Fibroblast of lung (primary cell): ENCODE measurements around the gene KRT2. TPM values are rescaled to one million over a fixed set of nuclear protein-coding genes. Genes with fewer than 3 reads are reported as not detected.

Source experiments
- DNase-seq, 2 donors: peaks; one replicate each; pipeline versions ENCODE4 v3.0.0 to v3.0.0-alpha.2; 2010; ENCODE audit warnings: low read depth in 2 of 2
- H2AFZ ChIP-seq: 2 replicates; pipeline ENCODE4 v1.5.1; 2012; ENCODE audit warnings: low read length, control low read depth, inconsistent platforms
- H3K27ac ChIP-seq: 2 replicates; pipeline ENCODE4 v1.5.1; 2011; ENCODE audit warnings: low read length, control low read depth; ENCODE audit not compliant: insufficient read depth
- H3K27me3 ChIP-seq: 2 replicates; pipeline ENCODE4 v1.5.1; 2011; ENCODE audit warnings: mild to moderate bottlenecking, low read length; ENCODE audit not compliant: control insufficient read depth, insufficient read depth
- H3K36me3 ChIP-seq: 2 replicates; pipeline ENCODE4 v1.5.1; 2011; ENCODE audit warnings: low read length; ENCODE audit not compliant: control insufficient read depth, insufficient read depth
- H3K4me1 ChIP-seq: 2 replicates; pipeline ENCODE4 v1.5.1; 2011; ENCODE audit warnings: low read length; ENCODE audit not compliant: control insufficient read depth, insufficient read depth; ENCODE audit errors: extremely low read depth
- H3K4me2 ChIP-seq: 2 replicates; pipeline ENCODE4 v1.5.1; 2011; ENCODE audit warnings: low read length, control low read depth; ENCODE audit not compliant: insufficient read depth; ENCODE audit errors: extremely low read depth
- H3K4me3 ChIP-seq, 4 experiments: fragments of 200-600 bp in 1 of 4; sonication (generic) in 1 of 4; replicated peaks in 1 of 4; 2 replicates each; pipeline ENCODE4 v1.5.1; 2011 to 2016; ENCODE audit warnings: low read length in 4 of 4, low read depth in 3 of 4, mild to moderate bottlenecking in 3 of 4, control low read depth in 2 of 4, inconsistent platforms in 1 of 4, mixed read lengths in 1 of 4; ENCODE audit not compliant: insufficient read depth in 1 of 4; ENCODE audit errors: control extremely low read depth in 1 of 4
- H3K79me2 ChIP-seq: 2 replicates; pipeline ENCODE4 v1.5.1; 2012; ENCODE audit warnings: mild to moderate bottlenecking, low read length, inconsistent platforms; ENCODE audit not compliant: control insufficient read depth, insufficient read depth
- H3K9ac ChIP-seq: 2 replicates; pipeline ENCODE4 v1.5.1; 2011; ENCODE audit warnings: mild to moderate bottlenecking, low read length, control low read depth; ENCODE audit not compliant: insufficient read depth
- H3K9me3 ChIP-seq: 2 replicates; pipeline ENCODE4 v1.5.1; 2012; ENCODE audit warnings: low read depth, low read length; ENCODE audit not compliant: control insufficient read depth, insufficient read depth
- H4K20me1 ChIP-seq: 2 replicates; pipeline ENCODE4 v1.5.1; 2011; ENCODE audit warnings: low read length; ENCODE audit not compliant: control insufficient read depth, insufficient read depth; ENCODE audit errors: extremely low read depth
- CTCF ChIP-seq, 2 donors: IDR thresholded peaks in 1 of 2; conservative IDR thresholded peaks in 1 of 2; 1 replicate in 1 of 2; 2 replicates in 1 of 2; pipeline ENCODE4 v1.5.1; 2011 to 2012; ENCODE audit warnings: low read length in 2 of 2, control low read depth in 1 of 2, inconsistent platforms in 1 of 2, low read depth in 1 of 2, mild to moderate bottlenecking in 1 of 2
- EZH2 ChIP-seq: IDR thresholded peaks from 2 replicates; pipeline ENCODE4 v1.5.1; 2012; ENCODE audit warnings: low read length, control low read depth, mild to moderate bottlenecking; ENCODE audit errors: missing control alignments
- polyA plus RNA-seq, 2 donors: library from polyadenylated mRNA; depleted of rRNA in 1 of 2; stranded (reverse) in 1 of 2; unstranded in 1 of 2; fragments of >200 nt; gene quantifications; 2 replicates each; pipeline ENCODE4 v1.2.1, GENCODE V29; 2011 to 2012; ENCODE audit warnings: missing spikeins in 1 of 2
- total RNA-seq: library from RNA; depleted of rRNA; stranded (reverse); fragments of >200 nt; gene quantifications from 2 replicates; pipeline ENCODE4 v1.2.1, GENCODE V29; 2014

KRT2 gene
- total and polyA plus RNA-seq, 2 donors (not counting 1 experiment from before 2014, with no cell fraction given): not detected

- H3K4me1 ChIP-seq: no peaks in the 10 kb centered on the region
- H3K9ac ChIP-seq: no peak overlapping the region
- no peaks in the 10 kb centered on the region for H3K36me3 ChIP-seq
- TF ChIP-seq CTCF (conservative IDR thresholded peaks at IDR 0.05 in 1 of 2, IDR thresholded peaks at IDR 0.05 in 1 of 2; ENCODE audit: low read depth in 1 of 2, low read length in 2 of 2): no peak
- no peak for TF ChIP-seq EZH2
- no peak overlapping the region for H3K4me3 ChIP-seq
- H3K9me3 ChIP-seq: no peaks in the 10 kb centered on the region
- H3K79me2 ChIP-seq: no peaks in the 10 kb centered on the region
- no peak overlapping the region for H3K27ac ChIP-seq
- H4K20me1 ChIP-seq: no peaks in the 10 kb centered on the region
- DNase-seq: no peak
- H3K4me2 ChIP-seq: no peak overlapping the region
- no peak overlapping the region for H2AFZ ChIP-seq
- H3K27me3 ChIP-seq: no peaks in the 10 kb centered on the region
These were observed 11.4 kb upstream of the KRT2 start for GRCh38 chr12:52663420-52663819.

GRCh38 chr12:52662918-52663229 is 10.9 kb upstream of the KRT2 start:
- Histone ChIP-seq H3K27ac (no peak overlapping the region), H3K4me2 (no peak overlapping the region), H3K4me3 (no peak overlapping the region), H3K9ac (no peak overlapping the region), H3K79me2 (no peaks in the 10 kb centered on the region), H3K36me3 (no peaks in the 10 kb centered on the region), H4K20me1 (no peaks in the 10 kb centered on the region), H3K4me1 (no peaks in the 10 kb centered on the region), H3K9me3 (no peaks in the 10 kb centered on the region), H2AFZ (no peak overlapping the region), H3K27me3 (no peaks in the 10 kb centered on the region)
- no peak for DNase-seq
- TF ChIP-seq EZH2: no peak
- TF ChIP-seq CTCF (conservative IDR thresholded peaks at IDR 0.05 in 1 of 2, IDR thresholded peaks at IDR 0.05 in 1 of 2; ENCODE audit: low read depth in 1 of 2, low read length in 2 of 2): no peak

GRCh38 chr12:52662093-52662917 is 10.3 kb upstream of the KRT2 start:
- no peak overlapping the region for H3K4me2 ChIP-seq
- no peaks in the 10 kb centered on the region for H3K79me2 ChIP-seq
- TF ChIP-seq EZH2 (no peak), CTCF (conservative IDR thresholded peaks at IDR 0.05 in 1 of 2, IDR thresholded peaks at IDR 0.05 in 1 of 2; ENCODE audit: low read depth in 1 of 2, low read length in 2 of 2) (no peak)
- H4K20me1 ChIP-seq: no peaks in the 10 kb centered on the region
- DNase-seq: no peak
- no peaks in the 10 kb centered on the region for H3K27me3 ChIP-seq
- H3K36me3 ChIP-seq: no peaks in the 10 kb centered on the region
- H3K27ac ChIP-seq: no peak overlapping the region
- H3K9ac ChIP-seq: no peak overlapping the region
- H3K9me3 ChIP-seq: no peaks in the 10 kb centered on the region
- no peaks in the 10 kb centered on the region for H3K4me1 ChIP-seq
- no peak overlapping the region for H2AFZ ChIP-seq
- H3K4me3 ChIP-seq: no peak overlapping the region
